Measurements from ENCODE around the gene DCDC2. TPM values are rescaled to one million over a fixed set of nuclear protein-coding genes. Genes with fewer than 3 reads are reported as not detected.
"Not testable (repeated sequence)": the region's sequence is repeated elsewhere in the genome, so short reads cannot be mapped to it uniquely, and the experiment has no call there.

The DCDC2 gene
- total RNA-seq, 3 donors from 2014 or later, result 8.9 to 9.5 TPM; not detected in 1

DNA sequence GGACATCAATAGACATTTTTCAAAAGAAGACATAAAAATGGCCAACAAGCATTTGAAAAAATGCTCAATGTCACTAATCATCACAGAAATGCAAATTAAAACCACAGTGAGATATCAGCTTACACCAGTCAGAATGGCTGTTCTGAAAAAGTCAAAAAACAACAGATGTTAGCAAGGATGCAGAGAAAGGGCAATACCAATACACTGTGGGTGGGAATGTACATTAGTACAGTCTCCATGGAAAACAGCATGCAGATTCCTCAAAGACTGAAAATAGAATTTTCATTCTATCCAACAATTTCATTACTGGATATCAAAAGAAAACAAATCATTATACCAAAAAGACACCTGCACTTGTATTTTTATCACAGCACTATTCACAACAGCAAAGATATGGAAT is 85.3 kb downstream of the DCDC2 start:
- Histone ChIP-seq H3K4me3 (no peak overlapping the region), H3K36me3 (no peaks in the 10 kb centered on the region), H3K27me3 (no peaks in the 10 kb centered on the region), H3K27ac (no peak overlapping the region), H3K9me3 (no peaks in the 10 kb centered on the region), H3K4me1 (no peaks in the 10 kb centered on the region)
- intact Hi-C loops (cut with DNase I; ENCODE audit: low total_unique reads), result no loop called here
- DNase-seq (ENCODE audit: low spot score in 2 of 2), result no peak
- TF ChIP-seq, protein P1, sequence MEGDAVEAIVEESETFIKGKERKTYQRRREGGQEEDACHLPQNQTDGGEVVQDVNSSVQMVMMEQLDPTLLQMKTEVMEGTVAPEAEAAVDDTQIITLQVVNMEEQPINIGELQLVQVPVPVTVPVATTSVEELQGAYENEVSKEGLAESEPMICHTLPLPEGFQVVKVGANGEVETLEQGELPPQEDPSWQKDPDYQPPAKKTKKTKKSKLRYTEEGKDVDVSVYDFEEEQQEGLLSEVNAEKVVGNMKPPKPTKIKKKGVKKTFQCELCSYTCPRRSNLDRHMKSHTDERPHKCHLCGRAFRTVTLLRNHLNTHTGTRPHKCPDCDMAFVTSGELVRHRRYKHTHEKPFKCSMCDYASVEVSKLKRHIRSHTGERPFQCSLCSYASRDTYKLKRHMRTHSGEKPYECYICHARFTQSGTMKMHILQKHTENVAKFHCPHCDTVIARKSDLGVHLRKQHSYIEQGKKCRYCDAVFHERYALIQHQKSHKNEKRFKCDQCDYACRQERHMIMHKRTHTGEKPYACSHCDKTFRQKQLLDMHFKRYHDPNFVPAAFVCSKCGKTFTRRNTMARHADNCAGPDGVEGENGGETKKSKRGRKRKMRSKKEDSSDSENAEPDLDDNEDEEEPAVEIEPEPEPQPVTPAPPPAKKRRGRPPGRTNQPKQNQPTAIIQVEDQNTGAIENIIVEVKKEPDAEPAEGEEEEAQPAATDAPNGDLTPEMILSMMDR (IDR thresholded peaks at IDR 0.05), result no peak
- TF ChIP-seq POLR2AphosphoS5 (IDR thresholded peaks at IDR 0.05) (no peak), POLR2A (IDR thresholded peaks at IDR 0.05) (no peak)

DNA sequence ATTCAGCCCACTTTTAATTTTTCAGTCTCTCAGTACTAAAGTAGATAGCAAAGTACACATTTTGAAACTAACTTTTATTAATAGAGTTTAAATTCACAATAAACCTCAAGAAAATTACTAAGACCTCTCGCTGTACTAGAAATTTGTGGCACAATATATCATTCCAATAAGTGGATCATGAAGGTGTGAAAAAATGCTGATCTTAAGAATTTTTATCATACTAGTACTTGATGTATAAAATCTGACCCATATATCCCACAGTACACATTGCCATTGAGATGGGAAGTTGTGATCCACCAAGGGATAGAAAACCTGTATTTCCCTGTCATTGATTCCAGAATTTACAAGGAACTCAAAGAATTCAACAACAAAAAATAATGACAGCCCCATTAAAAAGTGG is 85.7 kb downstream of the DCDC2 start:
- Histone ChIP-seq H3K9me3 (no peaks in the 10 kb centered on the region), H3K27me3 (no peaks in the 10 kb centered on the region), H3K27ac (no peak overlapping the region), H3K36me3 (no peaks in the 10 kb centered on the region), H3K4me3 (no peak overlapping the region), H3K4me1 (no peaks in the 10 kb centered on the region)
- TF ChIP-seq, protein P1 (IDR thresholded peaks at IDR 0.05), result no peak
- TF ChIP-seq POLR2AphosphoS5 (IDR thresholded peaks at IDR 0.05) (no peak), POLR2A (IDR thresholded peaks at IDR 0.05) (no peak)
- no peak for DNase-seq (ENCODE audit: low spot score in 2 of 2)
- intact Hi-C loops (cut with DNase I; ENCODE audit: low total_unique reads), result no loop called here

DNA sequence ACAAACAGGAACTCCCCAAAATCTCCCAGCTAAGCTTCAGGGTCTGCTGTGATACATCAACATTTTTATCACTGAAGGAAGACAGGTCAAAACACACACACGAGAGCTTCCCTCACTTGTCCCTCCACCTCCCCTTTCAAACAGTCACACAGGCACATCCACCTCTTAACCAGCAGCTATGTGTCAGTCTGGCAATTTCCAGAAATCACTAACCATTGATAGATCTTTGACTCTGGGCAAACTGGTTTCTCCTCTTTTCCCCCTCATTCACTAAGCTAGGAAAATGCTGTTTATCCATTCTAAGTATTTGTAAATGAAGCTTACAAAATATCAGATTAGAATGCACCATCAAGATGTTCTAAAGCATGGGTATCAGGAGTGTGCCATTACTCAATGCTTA is 87.8 kb downstream of the DCDC2 start:
- intact Hi-C loops (cut with DNase I; ENCODE audit: low total_unique reads), result no loop called here
- no peaks in the 10 kb centered on the region for H3K4me1 ChIP-seq
- H3K9me3 ChIP-seq, result no peaks in the 10 kb centered on the region

DNA sequence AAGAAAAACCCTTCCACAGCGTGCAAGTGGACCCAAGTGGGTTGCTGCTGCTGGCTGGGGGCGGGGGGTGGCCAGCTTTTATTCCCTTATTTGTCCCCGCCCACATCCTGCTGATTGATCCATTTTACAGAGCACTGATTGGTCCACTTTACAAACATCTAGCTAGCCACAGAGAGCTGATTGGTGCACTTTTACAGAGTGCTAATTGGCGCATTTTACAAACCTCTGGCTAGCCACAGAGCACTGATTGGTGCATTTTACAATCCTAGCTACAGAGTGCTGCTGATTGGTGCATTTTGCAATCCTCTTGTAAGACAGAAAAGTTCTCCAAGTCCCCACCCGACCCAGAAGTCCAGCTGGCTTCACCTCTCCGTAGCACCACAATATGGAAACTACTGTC is 99.6 kb downstream of the DCDC2 start:
- intact Hi-C loops (cut with DNase I; ENCODE audit: low total_unique reads); H3K36me3 ChIP-seq; H3K9me3 ChIP-seq; H3K4me3 ChIP-seq; H3K27ac ChIP-seq; DNase-seq (ENCODE audit: low spot score in 2 of 2); H3K4me1 ChIP-seq; H3K27me3 ChIP-seq: not testable (repeated sequence)

More for the DNA sequence above, 87.8 kb downstream of the DCDC2 start:
- no peaks in the 10 kb centered on the region for H3K36me3 ChIP-seq
- H3K4me3 ChIP-seq, result no peak overlapping the region
- DNase-seq (ENCODE audit: low spot score in 2 of 2), result no peak
- TF ChIP-seq POLR2A (IDR thresholded peaks at IDR 0.05), result no peak
- TF ChIP-seq POLR2AphosphoS5 (IDR thresholded peaks at IDR 0.05), result no peak
- TF ChIP-seq, protein P1 (IDR thresholded peaks at IDR 0.05), result no peak
- no peaks in the 10 kb centered on the region for H3K27me3 ChIP-seq
- H3K27ac ChIP-seq, result no peak overlapping the region

DNA sequence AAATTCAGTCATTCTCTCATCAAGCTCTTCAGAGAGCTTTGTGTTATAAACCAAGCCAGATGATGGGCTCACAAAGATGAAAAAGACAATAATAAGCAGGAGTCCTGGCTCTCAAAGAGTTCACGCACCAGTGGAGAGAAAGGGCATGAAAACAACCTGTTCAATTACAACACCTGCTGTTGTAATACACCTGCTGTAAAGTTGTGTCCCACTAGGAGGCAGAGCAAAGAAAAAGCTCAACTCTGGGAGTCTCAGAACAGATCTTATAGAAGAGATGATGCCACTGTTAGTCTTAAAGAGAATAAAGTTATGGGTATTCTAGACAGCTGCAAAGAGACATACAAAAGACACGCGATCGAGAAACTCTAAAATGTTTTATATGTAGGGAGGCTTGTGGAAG is 100.6 kb downstream of the DCDC2 start:
- no peak for DNase-seq (ENCODE audit: low spot score in 2 of 2)
- H3K27ac ChIP-seq, result no peak overlapping the region
- H3K27me3 ChIP-seq, result no peaks in the 10 kb centered on the region
- peaks cover 0 to 5% of the 10 kb centered on the region in 2 donors for H3K9me3 ChIP-seq
- intact Hi-C loops (cut with DNase I; ENCODE audit: low total_unique reads), result no loop called here
- no peak overlapping the region for H3K4me3 ChIP-seq
- H3K36me3 ChIP-seq, result no peaks in the 10 kb centered on the region
- H3K4me1 ChIP-seq, result no peaks in the 10 kb centered on the region
- TF ChIP-seq POLR2AphosphoS5 (IDR thresholded peaks at IDR 0.05), result no peak
- no peak for TF ChIP-seq POLR2A (IDR thresholded peaks at IDR 0.05)
- TF ChIP-seq, protein P1 (IDR thresholded peaks at IDR 0.05), result no peak

DNA sequence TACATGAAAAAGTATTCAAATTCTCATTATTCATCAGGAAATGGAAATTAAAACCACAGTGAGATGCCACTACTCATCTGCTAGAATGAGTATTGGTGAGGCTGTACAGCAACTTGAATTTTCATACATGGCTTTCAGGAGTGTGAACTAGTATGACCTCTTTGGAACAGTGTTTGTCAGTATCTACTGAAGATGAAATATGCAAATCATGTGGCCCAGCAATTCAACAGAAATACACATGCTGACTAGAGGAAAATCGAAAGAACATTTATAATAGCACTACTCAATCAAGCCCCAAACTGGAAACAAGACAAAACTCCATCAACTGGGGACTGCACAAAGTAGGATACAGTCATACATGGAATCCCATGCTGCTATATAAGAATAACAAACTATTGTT is 102.2 kb downstream of the DCDC2 start:
- TF ChIP-seq, protein P1 (IDR thresholded peaks at IDR 0.05), result no peak
- TF ChIP-seq POLR2AphosphoS5 (IDR thresholded peaks at IDR 0.05), result no peak
- no peak for TF ChIP-seq POLR2A (IDR thresholded peaks at IDR 0.05)
- Histone ChIP-seq H3K4me1 (no peaks in the 10 kb centered on the region), H3K9me3 (peaks cover 0 to 5% of the 10 kb centered on the region in 2 donors), H3K36me3 (no peaks in the 10 kb centered on the region), H3K27me3 (no peaks in the 10 kb centered on the region), H3K27ac (no peak overlapping the region), H3K4me3 (no peak overlapping the region)
- intact Hi-C loops (cut with DNase I; ENCODE audit: low total_unique reads), result no loop called here
- no peak for DNase-seq (ENCODE audit: low spot score in 2 of 2)

Measured in breast epithelium (tissue), 4 donors.